ENCODE measurements around the gene RAET1E.

Gene RAET1E

DNA sequence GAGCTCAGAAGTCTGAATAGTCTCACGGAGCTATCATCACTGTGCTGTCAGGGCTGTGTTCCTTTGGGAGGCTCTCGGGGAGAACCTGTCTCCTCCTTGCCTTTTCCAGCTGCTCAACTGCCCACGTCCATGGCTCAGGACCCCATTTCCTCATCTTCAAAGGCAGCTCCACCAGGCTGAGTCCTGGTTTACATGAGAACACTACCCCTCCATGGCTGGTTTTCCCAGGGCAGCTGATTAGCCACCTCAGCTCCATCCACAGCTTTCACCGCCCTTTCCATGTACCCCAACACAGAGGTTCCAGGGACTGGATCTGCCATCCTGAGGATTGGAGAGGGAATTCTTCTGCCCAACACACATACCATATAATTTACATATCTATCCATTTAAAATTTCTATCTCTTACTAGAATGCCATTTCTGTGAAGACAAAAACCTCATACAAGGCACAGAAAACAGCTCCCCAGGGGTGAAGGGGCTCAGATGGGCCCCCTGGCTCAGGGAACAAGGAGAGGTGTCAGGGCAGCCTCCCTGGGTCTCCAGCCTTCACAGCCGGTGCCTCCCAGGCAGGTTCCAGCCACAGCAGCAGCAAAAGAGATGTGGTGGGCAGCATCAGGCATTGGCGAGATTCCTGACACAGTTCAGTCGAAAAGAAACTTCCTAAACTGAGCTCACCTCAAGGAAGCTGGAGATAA, 2.2 kb upstream of the RAET1E start:
- H3K27me3 ChIP-seq (ENCODE audit: insufficient read depth, low read depth, severe bottlenecking), result no peaks in the 10 kb centered on the region
- H3K27ac ChIP-seq, result no peak overlapping the region
- no peaks in the 10 kb centered on the region for H3K9me3 ChIP-seq (ENCODE audit: severe bottlenecking)
- H3K36me3 ChIP-seq, result no peaks in the 10 kb centered on the region
- no peak for TF ChIP-seq CTCF (IDR thresholded peaks at IDR 0.05; ENCODE audit: low read depth, low read length)
- no peak for DNase-seq
- no peak overlapping the region for H3K4me3 ChIP-seq (ENCODE audit: low read depth, low read length)

DNA sequence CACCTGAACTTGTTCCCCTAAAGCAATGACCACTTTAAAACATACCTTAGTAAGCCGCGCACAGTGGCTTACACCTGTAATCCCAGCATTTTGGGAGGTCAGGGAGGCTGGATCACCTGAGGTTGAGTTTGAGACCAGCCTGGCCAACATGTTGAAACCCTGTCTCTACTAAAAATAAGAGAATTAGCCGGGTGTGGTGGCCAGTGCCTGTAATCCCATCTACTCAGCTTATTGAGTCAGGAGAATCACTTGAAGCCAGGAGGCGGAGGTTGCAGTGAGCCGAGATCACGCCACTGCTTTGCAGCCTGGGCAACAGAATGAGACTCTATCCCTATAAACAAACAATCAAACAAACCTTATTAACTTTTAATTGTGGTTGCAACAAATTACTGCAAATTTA, 1.6 kb upstream of the RAET1E start:
- Histone ChIP-seq H3K9me3 (ENCODE audit: severe bottlenecking) (no peaks in the 10 kb centered on the region), H3K36me3 (no peaks in the 10 kb centered on the region), H3K27me3 (ENCODE audit: insufficient read depth, low read depth, severe bottlenecking) (no peaks in the 10 kb centered on the region), H3K4me3 (ENCODE audit: low read depth, low read length) (no peak overlapping the region), H3K27ac (no peak overlapping the region)
- DNase-seq, result no peak
- TF ChIP-seq CTCF (IDR thresholded peaks at IDR 0.05; ENCODE audit: low read depth, low read length), result no peak

GRCh38 chr6:149898966-149899365, 1.1 kb upstream of the RAET1E start:
- no peak overlapping the region for H3K27ac ChIP-seq
- no peak for DNase-seq
- no peak overlapping the region for H3K4me3 ChIP-seq (ENCODE audit: low read depth, low read length)
- TF ChIP-seq CTCF (IDR thresholded peaks at IDR 0.05; ENCODE audit: low read depth, low read length), result no peak
- no peaks in the 10 kb centered on the region for H3K36me3 ChIP-seq
- no peaks in the 10 kb centered on the region for H3K9me3 ChIP-seq (ENCODE audit: severe bottlenecking)
- no peaks in the 10 kb centered on the region for H3K27me3 ChIP-seq (ENCODE audit: insufficient read depth, low read depth, severe bottlenecking)

GRCh38 chr6:149897015-149897697, 757 bp downstream of the RAET1E start:
- no peak for DNase-seq
- Histone ChIP-seq H3K9me3 (ENCODE audit: severe bottlenecking) (no peaks in the 10 kb centered on the region), H3K27me3 (ENCODE audit: insufficient read depth, low read depth, severe bottlenecking) (no peaks in the 10 kb centered on the region), H3K36me3 (no peaks in the 10 kb centered on the region), H3K4me3 (ENCODE audit: low read depth, low read length) (no peak overlapping the region), H3K27ac (no peak overlapping the region)
- no peak for TF ChIP-seq CTCF (IDR thresholded peaks at IDR 0.05; ENCODE audit: low read depth, low read length)

DNA sequence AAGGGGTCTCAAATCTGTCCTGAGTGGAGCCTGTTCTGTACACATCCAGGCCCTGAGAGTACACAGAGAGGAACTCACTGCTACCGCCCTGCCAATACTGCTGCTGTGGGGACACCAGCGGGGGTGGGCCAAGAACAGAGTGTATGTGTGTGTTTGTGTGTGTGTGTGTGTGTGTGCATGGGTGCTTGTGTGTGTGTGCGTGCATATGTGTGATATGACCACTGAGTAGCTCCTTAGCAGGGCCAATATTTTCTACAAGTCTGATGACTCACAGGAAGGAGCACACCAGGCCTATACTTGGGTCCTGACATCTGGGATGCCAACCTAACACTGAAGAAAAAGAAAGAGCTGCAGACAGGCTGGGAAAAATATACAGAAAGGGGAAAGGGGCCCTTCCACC, 1.4 kb downstream of the RAET1E start:
- Histone ChIP-seq H3K27me3 (ENCODE audit: insufficient read depth, low read depth, severe bottlenecking) (no peaks in the 10 kb centered on the region), H3K27ac (no peak overlapping the region), H3K36me3 (no peaks in the 10 kb centered on the region), H3K9me3 (ENCODE audit: severe bottlenecking) (no peaks in the 10 kb centered on the region), H3K4me3 (ENCODE audit: low read depth, low read length) (no peak overlapping the region)
- no peak for TF ChIP-seq CTCF (IDR thresholded peaks at IDR 0.05; ENCODE audit: low read depth, low read length)
- DNase-seq, result no peak

Data from WERI-Rb-1 (cell line).